ENCODE results near the gene SYNE2. TPM values are rescaled to one million over a fixed set of nuclear protein-coding genes. Genes with fewer than 3 reads are reported as not detected.

SYNE2 gene
- total RNA-seq: 7.9 and 8.4 TPM in 2 replicates

GRCh38 chr14:63852817-63853731 lies at the start of gene SYNE2:
SYNE2 (plus strand) TSS chr14:63853004; CDS start chr14:63909149, 56,145 bp downstream.

Other genes with a start within 250 kb of the SYNE2 start
- gene WDR89, start 211.1 kb upstream of the SYNE2 start, total RNA-seq: 5.5 and 8.7 TPM in 2 replicates
- gene SGPP1, start 124.9 kb upstream of the SYNE2 start, total RNA-seq: 14.7 and 19.0 TPM in 2 replicates